HEK293 (cell line): ENCODE data around the gene CPNE2.

Experiments used
- CTCF ChIA-PET: fragments of 350-600 bp; formaldehyde crosslinking; extraction: SDS; loops from one replicate; lab custom pipeline; 2021; ENCODE audit warnings: antibody characterized with exemption; lab: Yijun Ruan, JAX
- POLR2A ChIA-PET: fragments of 300-600 bp; formaldehyde crosslinking; extraction: SDS; loops from one replicate; lab custom pipeline; 2020; ENCODE audit warnings: antibody characterized with exemption, inconsistent platforms; lab: Yijun Ruan, JAX
- H3K27ac ChIP-seq: fragments of 200-500 bp; sonication (Bioruptor generic); 2 replicates; pipeline ENCODE4 v1.5.1; 2014; ENCODE audit warnings: low read depth, low read length, control low read depth, inconsistent platforms; ENCODE audit errors: extremely low read depth
- H3K36me3 ChIP-seq, 2 experiments: fragments of 200-500 bp in 1 of 2; sonication (Bioruptor generic) in 1 of 2; 1 replicate in 1 of 2; 2 replicates in 1 of 2; pipeline ENCODE4 v1.5.1; 2014 to 2017; ENCODE audit warnings: inconsistent platforms in 2 of 2, low read length in 2 of 2; ENCODE audit not compliant: control insufficient read depth in 2 of 2, insufficient read depth in 1 of 2
- H3K4me1 ChIP-seq: fragments of 200-500 bp; sonication (Bioruptor generic); 2 replicates; pipeline ENCODE4 v1.5.1; 2014; ENCODE audit warnings: mild to moderate bottlenecking, low read length, inconsistent platforms; ENCODE audit not compliant: control insufficient read depth, insufficient read depth
- H3K4me3 ChIP-seq: 2 replicates; pipeline ENCODE4 v1.5.1; 2011; ENCODE audit warnings: low read depth, mild to moderate bottlenecking, control low read depth, low read length, moderate library complexity
- H3K9me3 ChIP-seq: fragments of 200-500 bp; sonication (Bioruptor generic); 2 replicates; pipeline ENCODE4 v1.5.1; 2014; ENCODE audit warnings: low read depth, low read length, inconsistent platforms; ENCODE audit not compliant: control insufficient read depth, insufficient read depth
- FEZF1 ChIP-seq: fragments of 450-650 bp; formaldehyde crosslinking; IDR thresholded peaks from 2 replicates; pipeline ENCODE4 v1.5.1; 2016; ENCODE audit warnings: missing biosample characterization, missing genetic modification characterization
- IKZF3 ChIP-seq: fragments of 450-650 bp; IDR thresholded peaks from 2 replicates; pipeline ENCODE4 v1.5.0; 2018; ENCODE audit warnings: missing biosample characterization, mild to moderate bottlenecking, missing genetic modification characterization, moderate library complexity
- KLF9 ChIP-seq: fragments of 450-650 bp; formaldehyde crosslinking; IDR thresholded peaks from 2 replicates; pipeline ENCODE4 v1.5.1; 2016; ENCODE audit warnings: missing biosample characterization, missing genetic modification characterization, low read depth
- MYNN ChIP-seq: fragments of 450-650 bp; formaldehyde crosslinking; IDR thresholded peaks from 2 replicates; pipeline ENCODE4 v1.5.1; 2016; ENCODE audit warnings: missing biosample characterization, missing genetic modification characterization, borderline replicate concordance
- MZF1 ChIP-seq: fragments of 450-650 bp; formaldehyde crosslinking; IDR thresholded peaks from 2 replicates; pipeline ENCODE4 v1.5.1; 2017; ENCODE audit warnings: missing biosample characterization, missing genetic modification characterization, borderline replicate concordance
- OSR2 ChIP-seq: fragments of 450-650 bp; formaldehyde crosslinking; IDR thresholded peaks from 2 replicates; pipeline ENCODE4 v1.5.1; 2016; ENCODE audit warnings: missing biosample characterization, missing genetic modification characterization
- ZBTB48 ChIP-seq: fragments of 450-650 bp; formaldehyde crosslinking; IDR thresholded peaks from 2 replicates; pipeline ENCODE4 v1.5.1; 2016; ENCODE audit warnings: missing biosample characterization, missing genetic modification characterization
- ZFP3 ChIP-seq: fragments of 450-650 bp; formaldehyde crosslinking; IDR thresholded peaks from 2 replicates; pipeline ENCODE4 v1.5.1; 2016; ENCODE audit warnings: low read depth, missing biosample characterization, missing genetic modification characterization
- ZNF16 ChIP-seq: fragments of 450-650 bp; formaldehyde crosslinking; IDR thresholded peaks from 2 replicates; pipeline ENCODE4 v1.5.1; 2016; ENCODE audit warnings: low read depth, missing biosample characterization, missing genetic modification characterization
- ZNF221 ChIP-seq: fragments of 450-650 bp; formaldehyde crosslinking; IDR thresholded peaks from 2 replicates; pipeline ENCODE4 v1.5.1; 2017; ENCODE audit warnings: missing biosample characterization, missing genetic modification characterization, borderline replicate concordance
- ZNF302 ChIP-seq: fragments of 450-650 bp; formaldehyde crosslinking; IDR thresholded peaks from 2 replicates; pipeline ENCODE4 v1.5.1; 2016; ENCODE audit warnings: missing biosample characterization, missing genetic modification characterization, low read depth
- ZNF48 ChIP-seq: fragments of 450-650 bp; formaldehyde crosslinking; IDR thresholded peaks from 2 replicates; pipeline ENCODE4 v1.5.1; 2016; ENCODE audit warnings: missing biosample characterization, missing genetic modification characterization
- ZNF501 ChIP-seq: fragments of 450-650 bp; formaldehyde crosslinking; IDR thresholded peaks from 2 replicates; pipeline ENCODE4 v1.5.1; 2016; ENCODE audit warnings: missing biosample characterization, missing genetic modification characterization
- ZNF514 ChIP-seq: fragments of 450-650 bp; formaldehyde crosslinking; IDR thresholded peaks from 2 replicates; pipeline ENCODE4 v1.5.1; 2016; ENCODE audit warnings: missing biosample characterization, missing genetic modification characterization
- ZNF548 ChIP-seq: fragments of 450-650 bp; formaldehyde crosslinking; IDR thresholded peaks from 2 replicates; pipeline ENCODE4 v1.5.1; 2016; ENCODE audit warnings: missing biosample characterization, missing genetic modification characterization
- ZNF560 ChIP-seq: fragments of 450-650 bp; formaldehyde crosslinking; IDR thresholded peaks from 2 replicates; pipeline ENCODE4 v1.5.1; 2017; ENCODE audit warnings: missing biosample characterization, missing genetic modification characterization, borderline replicate concordance
- ZNF596 ChIP-seq: fragments of 450-650 bp; IDR thresholded peaks from 2 replicates; pipeline ENCODE4 v1.5.0; 2018; ENCODE audit warnings: missing biosample characterization, mild to moderate bottlenecking, missing genetic modification characterization, moderate library complexity
- ZNF610 ChIP-seq: fragments of 450-650 bp; formaldehyde crosslinking; IDR thresholded peaks from 2 replicates; pipeline ENCODE4 v1.5.1; 2016; ENCODE audit warnings: missing biosample characterization, missing genetic modification characterization, borderline replicate concordance
- ZNF626 ChIP-seq: fragments of 450-650 bp; sonication (Bioruptor Pico); formaldehyde crosslinking; IDR thresholded peaks from 2 replicates; pipeline ENCODE4 v1.5.1; 2018; ENCODE audit warnings: missing biosample characterization, missing genetic modification characterization, inconsistent platforms
- ZNF670 ChIP-seq: fragments of 450-650 bp; formaldehyde crosslinking; IDR thresholded peaks from 2 replicates; pipeline ENCODE4 v1.5.1; 2016; ENCODE audit warnings: missing biosample characterization, missing genetic modification characterization, low read depth
- ZNF747 ChIP-seq: fragments of 450-650 bp; formaldehyde crosslinking; IDR thresholded peaks from 2 replicates; pipeline ENCODE4 v1.5.1; 2016; ENCODE audit warnings: missing biosample characterization, missing genetic modification characterization
- TF ChIP-seq, protein P1 (sequence below): fragments of 450-650 bp; formaldehyde crosslinking; IDR thresholded peaks from 2 replicates; pipeline ENCODE4 v1.5.1; 2017; ENCODE audit warnings: missing biosample characterization, missing genetic modification characterization
- TF ChIP-seq, protein P2 (sequence below): fragments of 450-650 bp; formaldehyde crosslinking; IDR thresholded peaks from 2 replicates; pipeline ENCODE4 v1.5.1; 2016; ENCODE audit warnings: missing biosample characterization, missing genetic modification characterization
- TF ChIP-seq, protein P3 (sequence below): fragments of 450-650 bp; formaldehyde crosslinking; IDR thresholded peaks from 2 replicates; pipeline ENCODE4 v1.5.0; 2017; ENCODE audit warnings: missing biosample characterization, missing genetic modification characterization, borderline replicate concordance
- TF ChIP-seq, protein P4 (sequence below): fragments of 450-650 bp; formaldehyde crosslinking; IDR thresholded peaks from 2 replicates; pipeline ENCODE4 v1.5.1; 2016; ENCODE audit warnings: missing biosample characterization, missing genetic modification characterization
- TF ChIP-seq, protein P5 (sequence below): fragments of 450-650 bp; formaldehyde crosslinking; IDR thresholded peaks from 2 replicates; pipeline ENCODE4 v1.5.1; 2016; ENCODE audit warnings: missing biosample characterization, missing genetic modification characterization

The CPNE2 gene

DNA sequence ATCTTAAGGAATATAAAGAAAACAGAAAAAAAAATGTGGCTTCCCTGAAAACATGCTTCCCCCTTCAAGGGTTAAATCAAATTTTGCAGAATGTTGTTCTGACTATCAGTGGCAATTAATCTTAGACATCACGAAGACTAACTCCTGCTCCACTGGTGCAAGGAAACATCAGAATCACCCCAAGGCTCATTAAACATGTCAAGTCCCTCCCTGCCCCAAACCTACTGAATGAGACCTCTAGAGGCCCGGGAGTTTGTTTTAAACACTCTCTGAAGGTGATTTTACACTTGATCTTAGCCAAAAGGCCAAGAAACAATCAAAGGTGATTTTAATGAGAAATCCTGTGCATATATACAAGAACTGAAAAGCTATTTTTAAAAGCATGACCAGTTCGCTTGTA lies 75.2 kb downstream of the CPNE2 start:
- CTCF ChIA-PET = interaction anchor here (0.6 to 2.2 kb wide), 6 partner anchors 8 to 202 kb away, joined by 3 to 17 read pairs (median 4); no protein-coding TSS in a partner anchor
- Histone ChIP-seq H3K9me3 (no peaks in the 10 kb centered on the region), H3K36me3 (peaks cover 39 to 83% of the 10 kb centered on the region in 2 experiments), H3K4me3 (no peak overlapping the region), H3K27ac (no peak overlapping the region), H3K4me1 (no peaks in the 10 kb centered on the region)
- POLR2A ChIA-PET = no interaction called here
- TF ChIP-seq, protein P1, sequence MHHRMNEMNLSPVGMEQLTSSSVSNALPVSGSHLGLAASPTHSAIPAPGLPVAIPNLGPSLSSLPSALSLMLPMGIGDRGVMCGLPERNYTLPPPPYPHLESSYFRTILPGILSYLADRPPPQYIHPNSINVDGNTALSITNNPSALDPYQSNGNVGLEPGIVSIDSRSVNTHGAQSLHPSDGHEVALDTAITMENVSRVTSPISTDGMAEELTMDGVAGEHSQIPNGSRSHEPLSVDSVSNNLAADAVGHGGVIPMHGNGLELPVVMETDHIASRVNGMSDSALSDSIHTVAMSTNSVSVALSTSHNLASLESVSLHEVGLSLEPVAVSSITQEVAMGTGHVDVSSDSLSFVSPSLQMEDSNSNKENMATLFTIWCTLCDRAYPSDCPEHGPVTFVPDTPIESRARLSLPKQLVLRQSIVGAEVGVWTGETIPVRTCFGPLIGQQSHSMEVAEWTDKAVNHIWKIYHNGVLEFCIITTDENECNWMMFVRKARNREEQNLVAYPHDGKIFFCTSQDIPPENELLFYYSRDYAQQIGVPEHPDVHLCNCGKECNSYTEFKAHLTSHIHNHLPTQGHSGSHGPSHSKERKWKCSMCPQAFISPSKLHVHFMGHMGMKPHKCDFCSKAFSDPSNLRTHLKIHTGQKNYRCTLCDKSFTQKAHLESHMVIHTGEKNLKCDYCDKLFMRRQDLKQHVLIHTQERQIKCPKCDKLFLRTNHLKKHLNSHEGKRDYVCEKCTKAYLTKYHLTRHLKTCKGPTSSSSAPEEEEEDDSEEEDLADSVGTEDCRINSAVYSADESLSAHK (tag by site-specific recombination) = no peak
- TF ChIP-seq, protein P2, sequence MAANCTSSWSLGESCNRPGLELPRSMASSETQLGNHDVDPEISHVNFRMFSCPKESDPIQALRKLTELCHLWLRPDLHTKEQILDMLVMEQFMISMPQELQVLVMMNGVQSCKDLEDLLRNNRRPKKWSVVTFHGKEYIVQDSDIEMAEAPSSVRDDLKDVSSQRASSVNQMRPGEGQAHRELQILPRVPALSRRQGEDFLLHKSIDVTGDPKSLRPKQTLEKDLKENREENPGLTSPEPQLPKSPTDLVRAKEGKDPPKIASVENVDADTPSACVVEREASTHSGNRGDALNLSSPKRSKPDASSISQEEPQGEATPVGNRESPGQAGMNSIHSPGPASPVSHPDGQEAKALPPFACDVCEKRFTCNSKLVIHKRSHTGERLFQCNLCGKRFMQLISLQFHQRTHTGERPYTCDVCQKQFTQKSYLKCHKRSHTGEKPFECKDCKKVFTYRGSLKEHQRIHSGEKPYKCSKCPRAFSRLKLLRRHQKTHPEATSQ (tag by site-specific recombination) = no peak
- TF ChIP-seq ZNF221 (tag by site-specific recombination) (no peak), ZNF747 (tag by site-specific recombination) (no peak), OSR2 (tag by site-specific recombination) (no peak), ZNF596 (tag by site-specific recombination) (no peak), ZNF626 (no peak), ZNF48 (tag by site-specific recombination) (no peak), ZNF16 (tag by site-specific recombination) (no peak), ZNF610 (tag by site-specific recombination) (no peak), MYNN (tag by site-specific recombination) (no peak), ZNF560 (tag by site-specific recombination) (no peak), ZNF548 (tag by site-specific recombination) (no peak), ZNF514 (no peak), ZBTB48 (tag by site-specific recombination) (no peak), ZNF670 (tag by site-specific recombination) (no peak)
- TF ChIP-seq, protein P3, sequence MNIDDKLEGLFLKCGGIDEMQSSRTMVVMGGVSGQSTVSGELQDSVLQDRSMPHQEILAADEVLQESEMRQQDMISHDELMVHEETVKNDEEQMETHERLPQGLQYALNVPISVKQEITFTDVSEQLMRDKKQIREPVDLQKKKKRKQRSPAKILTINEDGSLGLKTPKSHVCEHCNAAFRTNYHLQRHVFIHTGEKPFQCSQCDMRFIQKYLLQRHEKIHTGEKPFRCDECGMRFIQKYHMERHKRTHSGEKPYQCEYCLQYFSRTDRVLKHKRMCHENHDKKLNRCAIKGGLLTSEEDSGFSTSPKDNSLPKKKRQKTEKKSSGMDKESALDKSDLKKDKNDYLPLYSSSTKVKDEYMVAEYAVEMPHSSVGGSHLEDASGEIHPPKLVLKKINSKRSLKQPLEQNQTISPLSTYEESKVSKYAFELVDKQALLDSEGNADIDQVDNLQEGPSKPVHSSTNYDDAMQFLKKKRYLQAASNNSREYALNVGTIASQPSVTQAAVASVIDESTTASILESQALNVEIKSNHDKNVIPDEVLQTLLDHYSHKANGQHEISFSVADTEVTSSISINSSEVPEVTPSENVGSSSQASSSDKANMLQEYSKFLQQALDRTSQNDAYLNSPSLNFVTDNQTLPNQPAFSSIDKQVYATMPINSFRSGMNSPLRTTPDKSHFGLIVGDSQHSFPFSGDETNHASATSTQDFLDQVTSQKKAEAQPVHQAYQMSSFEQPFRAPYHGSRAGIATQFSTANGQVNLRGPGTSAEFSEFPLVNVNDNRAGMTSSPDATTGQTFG = no peak
- TF ChIP-seq, protein P4, sequence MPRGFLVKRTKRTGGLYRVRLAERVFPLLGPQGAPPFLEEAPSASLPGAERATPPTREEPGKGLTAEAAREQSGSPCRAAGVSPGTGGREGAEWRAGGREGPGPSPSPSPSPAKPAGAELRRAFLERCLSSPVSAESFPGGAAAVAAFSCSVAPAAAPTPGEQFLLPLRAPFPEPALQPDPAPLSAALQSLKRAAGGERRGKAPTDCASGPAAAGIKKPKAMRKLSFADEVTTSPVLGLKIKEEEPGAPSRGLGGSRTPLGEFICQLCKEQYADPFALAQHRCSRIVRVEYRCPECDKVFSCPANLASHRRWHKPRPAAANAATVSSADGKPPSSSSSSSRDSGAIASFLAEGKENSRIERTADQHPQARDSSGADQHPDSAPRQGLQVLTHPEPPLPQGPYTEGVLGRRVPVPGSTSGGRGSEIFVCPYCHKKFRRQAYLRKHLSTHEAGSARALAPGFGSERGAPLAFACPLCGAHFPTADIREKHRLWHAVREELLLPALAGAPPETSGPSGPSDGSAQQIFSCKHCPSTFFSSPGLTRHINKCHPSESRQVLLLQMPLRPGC (tag by site-specific recombination) = no peak

DNA sequence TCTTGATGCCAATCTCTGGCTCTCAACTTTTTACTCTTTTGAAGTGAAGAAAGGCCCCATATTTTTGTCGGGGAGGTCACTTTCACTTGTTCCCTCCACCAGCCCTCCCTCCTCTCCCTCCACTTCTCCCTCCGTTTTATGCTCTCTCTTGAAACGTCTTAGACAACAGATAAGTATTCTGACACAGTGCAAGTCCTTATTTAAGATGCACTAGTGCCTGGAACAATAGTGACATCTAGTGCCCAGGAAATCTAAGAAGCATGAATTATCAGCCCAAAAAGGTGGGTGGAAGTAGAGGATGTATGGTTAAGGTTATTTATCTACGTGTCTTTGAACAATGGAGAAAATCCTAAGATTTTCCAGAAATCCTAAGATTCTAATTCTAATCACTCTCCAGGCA lies 75.6 kb downstream of the CPNE2 start:
- Histone ChIP-seq H3K27ac (no peak overlapping the region), H3K4me3 (no peak overlapping the region), H3K36me3 (peaks cover 35 to 84% of the 10 kb centered on the region in 2 experiments), H3K4me1 (no peaks in the 10 kb centered on the region), H3K9me3 (no peaks in the 10 kb centered on the region)
- ChIA-PET CTCF (interaction anchor here (0.6 to 2.2 kb wide), 8 partner anchors 9 to 374 kb away, joined by 3 to 17 read pairs (median 4); no protein-coding TSS in a partner anchor), POLR2A (no interaction called here)
- TF ChIP-seq KLF9 (tag by site-specific recombination) = no peak
- no peak for TF ChIP-seq IKZF3
- TF ChIP-seq ZNF501 (tag by site-specific recombination) = no peak
- no peak for TF ChIP-seq MZF1 (tag by site-specific recombination)
- TF ChIP-seq ZNF221 (tag by site-specific recombination) = no peak
- TF ChIP-seq ZNF610 (tag by site-specific recombination) = no peak
- no peak for TF ChIP-seq ZNF302 (tag by site-specific recombination)
- TF ChIP-seq FEZF1 (tag by site-specific recombination) = no peak
- no peak for TF ChIP-seq ZFP3 (tag by site-specific recombination)
- TF ChIP-seq, protein P5, sequence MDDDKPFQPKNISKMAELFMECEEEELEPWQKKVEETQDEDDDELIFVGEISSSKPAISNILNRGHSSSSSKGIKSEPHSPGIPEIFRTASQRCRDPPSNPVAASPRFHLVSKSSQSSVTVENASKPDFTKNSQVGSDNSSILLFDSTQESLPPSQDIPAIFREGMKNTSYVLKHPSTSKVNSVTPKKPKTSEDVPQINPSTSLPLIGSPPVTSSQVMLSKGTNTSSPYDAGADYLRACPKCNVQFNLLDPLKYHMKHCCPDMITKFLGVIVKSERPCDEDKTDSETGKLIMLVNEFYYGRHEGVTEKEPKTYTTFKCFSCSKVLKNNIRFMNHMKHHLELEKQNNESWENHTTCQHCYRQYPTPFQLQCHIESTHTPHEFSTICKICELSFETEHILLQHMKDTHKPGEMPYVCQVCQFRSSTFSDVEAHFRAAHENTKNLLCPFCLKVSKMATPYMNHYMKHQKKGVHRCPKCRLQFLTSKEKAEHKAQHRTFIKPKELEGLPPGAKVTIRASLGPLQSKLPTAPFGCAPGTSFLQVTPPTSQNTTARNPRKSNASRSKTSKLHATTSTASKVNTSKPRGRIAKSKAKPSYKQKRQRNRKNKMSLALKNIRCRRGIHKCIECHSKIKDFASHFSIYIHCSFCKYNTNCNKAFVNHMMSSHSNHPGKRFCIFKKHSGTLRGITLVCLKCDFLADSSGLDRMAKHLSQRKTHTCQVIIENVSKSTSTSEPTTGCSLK = no peak
